A549 (cell line): Measurements from ENCODE around the gene EPHB6. TPM values are rescaled to one million over a fixed set of nuclear protein-coding genes. Genes with fewer than 3 reads are reported as not detected.

Experiments used
- ATAC-seq, 2 experiments: fragments of 200-7000 bp in 1 of 2; fragments of >200 bp in 1 of 2; cut with Nextera tagmentation in 1 of 2; cut with Tn5 transposase in 1 of 2; 3 replicates each; pipeline versions ENCODE4 v1.8.0 to v1.9.1; 2018 to 2020; ENCODE audit warnings: mild to moderate bottlenecking in 1 of 2, moderate library complexity in 1 of 2
- CTCF ChIA-PET: fragments of 300-600 bp; sonication (Branson Sonifier 250); formaldehyde crosslinking; extraction: SDS; loops from one replicate; lab custom pipeline; 2021; ENCODE audit warnings: antibody characterized with exemption, inconsistent platforms; lab: Yijun Ruan, JAX
- POLR2A ChIA-PET: fragments of 350-600 bp; formaldehyde crosslinking; extraction: SDS; loops from one replicate; lab custom pipeline; 2021; ENCODE audit warnings: antibody characterized with exemption, inconsistent platforms; lab: Yijun Ruan, JAX
- DNase-seq, 2 experiments: peaks; one replicate each; pipeline versions ENCODE4 v3.0.0 to v3.0.0-alpha.2; 2011 to 2016; ENCODE audit warnings: low read depth in 1 of 2, low spot score in 1 of 2
- FAIRE-seq: peaks from 2 replicates; lab custom pipeline; 2011; peaks lifted over from hg19 to GRCh38; lab: Jason Lieb, UNC
- H3K27ac ChIP-seq, 2 experiments: fragments of >200 bp; sonication (Bioruptor Twin); formaldehyde crosslinking; 3 replicates each; pipeline ENCODE4 v1.5.1; 2016 to 2017
- H3K4me1 ChIP-seq: fragments of >200 bp; sonication (Bioruptor Twin); formaldehyde crosslinking; 3 replicates; pipeline ENCODE4 v1.6.1; 2016
- H3K4me2 ChIP-seq: fragments of >200 bp; sonication (Bioruptor Twin); formaldehyde crosslinking; 3 replicates; pipeline ENCODE4 v1.6.1; 2016
- H3K4me3 ChIP-seq: fragments of >200 bp; sonication (Bioruptor Twin); formaldehyde crosslinking; 3 replicates; pipeline ENCODE4 v1.5.1; 2016
- H3K9me3 ChIP-seq: fragments of >200 bp; sonication (Bioruptor Twin); formaldehyde crosslinking; 3 replicates; pipeline ENCODE4 v1.6.1; 2016
- ATOH8 ChIP-seq: fragments of 250-450 bp; sonication (Bioruptor Pico); IDR thresholded peaks from 2 replicates; pipeline ENCODE4 v1.5.0; 2020; ENCODE audit warnings: low read depth, mild to moderate bottlenecking, moderate library complexity
- BHLHE40 ChIP-seq: IDR thresholded peaks from 2 replicates; pipeline ENCODE4 v1.6.1; 2012; ENCODE audit warnings: low read depth, low read length, inconsistent platforms
- CBX2 ChIP-seq: fragments of 200-600 bp; sonication (generic); IDR thresholded peaks from 2 replicates; pipeline ENCODE4 v1.6.1; 2016; ENCODE audit warnings: low read depth, mild to moderate bottlenecking, borderline replicate concordance
- E2F6 ChIP-seq: IDR thresholded peaks from 2 replicates; pipeline ENCODE4 v1.6.1; 2012; ENCODE audit warnings: low read depth, borderline replicate concordance
- EHF ChIP-seq: fragments of 250-450 bp; sonication (Bioruptor Pico); IDR thresholded peaks from 2 replicates; pipeline ENCODE4 v1.5.0; 2020; ENCODE audit warnings: mild to moderate bottlenecking
- FOXS1 ChIP-seq: fragments of 250-450 bp; sonication (Bioruptor Pico); IDR thresholded peaks from 2 replicates; pipeline ENCODE4 v1.5.0; 2020; ENCODE audit warnings: mild to moderate bottlenecking, moderate library complexity
- HDAC2 ChIP-seq: fragments of 200-600 bp; sonication (generic); IDR thresholded peaks from 2 replicates; pipeline ENCODE4 v1.6.1; 2016
- HEYL ChIP-seq: fragments of 250-450 bp; sonication (Bioruptor Pico); IDR thresholded peaks from 2 replicates; pipeline ENCODE4 v1.8.0; 2021; ENCODE audit warnings: mild to moderate bottlenecking, moderate library complexity
- HOXA7 ChIP-seq: fragments of 250-450 bp; sonication (Bioruptor Pico); IDR thresholded peaks from 2 replicates; pipeline ENCODE4 v1.5.0; 2020; ENCODE audit warnings: mild to moderate bottlenecking, moderate library complexity
- HOXB13 ChIP-seq: fragments of 250-450 bp; sonication (Bioruptor Pico); IDR thresholded peaks from 2 replicates; pipeline ENCODE4 v1.5.0; 2020; ENCODE audit warnings: low read depth, mild to moderate bottlenecking, moderate library complexity
- HOXB5 ChIP-seq: fragments of 250-450 bp; sonication (Bioruptor Pico); IDR thresholded peaks from 2 replicates; pipeline ENCODE4 v1.5.0; 2020; ENCODE audit warnings: mild to moderate bottlenecking, moderate library complexity
- KDM1A ChIP-seq: fragments of 200-600 bp; sonication (generic); IDR thresholded peaks from 2 replicates; pipeline ENCODE4 v1.6.1; 2016; ENCODE audit warnings: low read depth, mild to moderate bottlenecking
- MAFK ChIP-seq: fragments of 450-650 bp; IDR thresholded peaks from 2 replicates; pipeline ENCODE4 v1.6.1; 2014; ENCODE audit not compliant: partially characterized antibody
- MAZ ChIP-seq: fragments of 150-350 bp; IDR thresholded peaks from 2 replicates; pipeline ENCODE4 v1.6.1; 2014; ENCODE audit warnings: antibody characterized with exemption, low read depth, low read length, borderline replicate concordance
- NFE2L2 ChIP-seq: fragments of 150-350 bp; conservative IDR thresholded peaks from 2 replicates; pipeline ENCODE4 v1.6.1; 2014; ENCODE audit warnings: low read length
- RARB ChIP-seq: fragments of 250-450 bp; sonication (Bioruptor Pico); IDR thresholded peaks from 2 replicates; pipeline ENCODE4 v1.8.0; 2021; ENCODE audit warnings: mild to moderate bottlenecking, moderate library complexity
- RCOR1 ChIP-seq: fragments of 150-350 bp; IDR thresholded peaks from 2 replicates; pipeline ENCODE4 v1.6.1; 2014; ENCODE audit warnings: antibody characterized with exemption, low read length, low read depth
- REST ChIP-seq: fragments of 200-600 bp; sonication (generic); IDR thresholded peaks from 2 replicates; pipeline ENCODE4 v1.6.1; 2016; ENCODE audit warnings: antibody characterized with exemption, mild to moderate bottlenecking, moderate library complexity
- SREBF2 ChIP-seq: fragments of 450-650 bp; IDR thresholded peaks from 2 replicates; pipeline ENCODE4 v1.6.1; 2014; ENCODE audit warnings: mild to moderate bottlenecking, moderate library complexity
- ZSCAN20 ChIP-seq: fragments of 250-450 bp; sonication (Bioruptor Pico); IDR thresholded peaks from 2 replicates; pipeline ENCODE4 v1.8.0; 2022; ENCODE audit warnings: mild to moderate bottlenecking, moderate library complexity
- whole genome bisulfite sequencing: methylation state at CpG from one replicate; pipeline ENCODE4 v1.1.6; 2017; ENCODE audit errors: missing lambda C conversion rate; 5-methylcytosine and 5-hydroxymethylcytosine counted together
- polyA plus RNA-seq, 4 experiments: library from polyadenylated mRNA; depleted of rRNA in 3 of 4; stranded (reverse); fragments of >200 nt; fragmentation: RNase III in 1 of 4; extraction: RNeasy Plus Mini Kit Qiagen cat#74134 plus additional on column Dnase treatment in 1 of 4; gene quantifications; 2 replicates in 3 of 4; 3 replicates in 1 of 4; pipeline ENCODE4 v1.2.3, GENCODE V29; 2011 to 2017

The EPHB6 gene
- polyA plus RNA-seq, 2 of the 4 experiments (the other 2 are of a cell fraction): 0.26 to 0.37 TPM

GRCh38 chr7:142832417-142832816, 22.5 kb upstream of the EPHB6 start (continued):
- TF ChIP-seq REST (no peak), E2F6 (no peak)

GRCh38 chr7:142833174-142834048, 21.5 kb upstream of the EPHB6 start:
- POLR2A ChIA-PET: no interaction called here
- H3K4me1 ChIP-seq: no peaks in the 10 kb centered on the region
- H3K4me2 ChIP-seq: no peak overlapping the region
- H3K9me3 ChIP-seq: no peaks in the 10 kb centered on the region
- H3K27ac ChIP-seq: no peak overlapping the region
- WGBS: 14% methylated on average over 6 of the region's 6 CpGs
- FAIRE-seq (no peak), DNase-seq (no peak)
- no peak overlapping the region for H3K4me3 ChIP-seq
- CTCF ChIA-PET: interaction anchor here (0.7 to 1.1 kb wide), 3 partner anchors 20 to 41 kb away, joined by 3 to 4 read pairs (median 4); no protein-coding TSS in a partner anchor
- TF ChIP-seq HEYL (CRISPR knock-in tag) (no peak), HOXB5 (CRISPR knock-in tag) (no peak)
- TF ChIP-seq, all 56 proteins: peak for 0
- no peak; a peak in 1 of 6 replicates for ATAC-seq

- no peak overlapping the region for H3K4me3 ChIP-seq
- no peaks in the 10 kb centered on the region for H3K9me3 ChIP-seq
- ChIA-PET CTCF (interaction anchor here (1.1 kb wide), 1 partner anchor 18 kb away, joined by 5 read pairs; no protein-coding TSS in a partner anchor), POLR2A (no interaction called here)
- WGBS: 23% methylated on average over 3 of the region's 3 CpGs
- no peak for FAIRE-seq
- no peaks in the 10 kb centered on the region for H3K4me1 ChIP-seq
- H3K4me2 ChIP-seq: no peak overlapping the region
- no peak for ATAC-seq
- H3K27ac ChIP-seq: no peak overlapping the region
- no peak for TF ChIP-seq BHLHE40
- no peak for TF ChIP-seq KDM1A
- no peak for TF ChIP-seq RARB (CRISPR knock-in tag)
- no peak for TF ChIP-seq CBX2
- no peak for TF ChIP-seq MAFK
- TF ChIP-seq EHF (CRISPR knock-in tag): no peak
- no peak for TF ChIP-seq HOXB13 (CRISPR knock-in tag)
- TF ChIP-seq FOXS1 (CRISPR knock-in tag): no peak
- no peak for TF ChIP-seq MAZ
- DNase-seq: no peak
Measured at GRCh38 chr7:142835487-142835886, 19.4 kb upstream of the EPHB6 start.

GRCh38 chr7:142836426-142836825, 18.4 kb upstream of the EPHB6 start:
- Histone ChIP-seq H3K9me3 (no peaks in the 10 kb centered on the region), H3K27ac (no peak overlapping the region), H3K4me3 (no peak overlapping the region), H3K4me1 (no peaks in the 10 kb centered on the region), H3K4me2 (no peak overlapping the region)
- FAIRE-seq (no peak), DNase-seq (no peak), ATAC-seq (no peak)
- 38% methylated on average over 3 of the region's 3 CpGs for WGBS
- POLR2A ChIA-PET: no interaction called here
- CTCF ChIA-PET: interaction anchor here (1.1 kb wide), 1 partner anchor 18 kb away, joined by 5 read pairs; no protein-coding TSS in a partner anchor
- TF ChIP-seq ZSCAN20 (CRISPR knock-in tag) (no peak), NFE2L2 (no peak), ATOH8 (CRISPR knock-in tag) (no peak), HOXA7 (CRISPR knock-in tag) (no peak), REST (no peak), SREBF2 (no peak), RCOR1 (no peak), HDAC2 (no peak)
